CD4-positive, alpha-beta T cell treated with Interleukin-15 for 1 hour (primary cell): Measurements from ENCODE around the gene HS1BP3.
A peak's percentile ranks its signal among the peaks of the same experiment; 100 is the strongest.

Experiments
- DNase-seq: peaks from one replicate; pipeline ENCODE4 v3.0.0-alpha.2; 2020

The HS1BP3 gene

GRCh38 chr2:20580690-20581437 is 70.0 kb downstream of the HS1BP3 start:
- no peak for DNase-seq

GRCh38 chr2:20579866-20580265 is 71.0 kb downstream of the HS1BP3 start:
- peak; percentile 2 for DNase-seq

- DNase-seq: peak; percentile 12
Measured at GRCh38 chr2:20578895-20579825, 71.7 kb downstream of the HS1BP3 start.

- DNase-seq: no peak
Measured at GRCh38 chr2:20578266-20578894, 72.5 kb downstream of the HS1BP3 start.

- DNase-seq: no peak
Measured at GRCh38 chr2:20577495-20578235, 73.2 kb downstream of the HS1BP3 start.

GRCh38 chr2:20576598-20577115 is 74.2 kb downstream of the HS1BP3 start:
- peak; percentile 52 for DNase-seq

- no peak for DNase-seq
Measured at GRCh38 chr2:20575935-20576597, 74.8 kb downstream of the HS1BP3 start.

- no peak for DNase-seq
Measured at GRCh38 chr2:20575414-20575813, 75.5 kb downstream of the HS1BP3 start.

GRCh38 chr2:20574930-20575329 is 76.0 kb downstream of the HS1BP3 start:
- DNase-seq: no peak

GRCh38 chr2:20574423-20574911 is 76.4 kb downstream of the HS1BP3 start:
- DNase-seq: no peak

- DNase-seq: no peak
Measured at GRCh38 chr2:20573620-20574422, 77.1 kb downstream of the HS1BP3 start.

- DNase-seq: no peak
Measured at GRCh38 chr2:20572221-20572620, 78.7 kb downstream of the HS1BP3 start.

GRCh38 chr2:20571644-20572215 is 79.2 kb downstream of the HS1BP3 start:
- no peak for DNase-seq

- no peak for DNase-seq
Measured at GRCh38 chr2:20571231-20571630, 79.7 kb downstream of the HS1BP3 start.

GRCh38 chr2:20570249-20570648 is 80.6 kb downstream of the HS1BP3 start:
- DNase-seq: no peak

- DNase-seq: no peak
Measured at GRCh38 chr2:20569464-20570223, 81.3 kb downstream of the HS1BP3 start.

GRCh38 chr2:20568501-20569463 is 82.1 kb downstream of the HS1BP3 start:
- no peak for DNase-seq

GRCh38 chr2:20567926-20568179 is 83.0 kb downstream of the HS1BP3 start:
- DNase-seq: no peak
